Dermis microvascular lymphatic vessel endothelial cell (primary cell): ENCODE measurements around the gene CGB1. TPM values are rescaled to one million over a fixed set of nuclear protein-coding genes. Genes with fewer than 3 reads are reported as not detected.

Experiments used
- DNase-seq, 2 donors: peaks; one replicate each; pipeline versions ENCODE4 v3.0.0 to v3.0.0-alpha.2; 2010; ENCODE audit warnings: low read depth in 2 of 2
- total RNA-seq: library from RNA; depleted of rRNA; stranded (reverse); fragments of >200 nt; gene quantifications from 2 replicates; pipeline ENCODE4 v1.2.1, GENCODE V29; 2014

CGB1 gene
- total RNA-seq, 1 donor from 2014 or later = not detected

DNA sequence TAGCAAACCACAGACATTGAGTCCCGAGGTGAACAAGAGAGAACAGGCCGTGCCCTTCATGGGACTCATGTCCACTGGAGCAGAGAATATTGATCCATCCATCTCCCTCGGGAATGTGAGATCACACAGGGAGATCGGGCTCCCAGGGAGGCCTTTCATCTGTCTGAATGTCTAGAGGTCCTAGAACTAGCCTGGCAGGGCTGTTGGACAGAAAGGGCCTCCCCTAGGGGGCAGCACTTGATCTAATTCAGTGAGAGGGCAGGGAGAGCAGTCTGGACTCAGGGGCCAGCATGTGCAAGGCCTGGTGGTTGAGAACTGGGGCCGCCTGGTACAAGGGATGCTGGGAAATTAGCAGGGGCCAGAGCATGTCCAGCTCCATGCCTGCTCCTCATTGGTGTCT is 38.7 kb downstream of the CGB1 start:
- DNase-seq = peak in 1 of 2 donors; percentile 60

DNA sequence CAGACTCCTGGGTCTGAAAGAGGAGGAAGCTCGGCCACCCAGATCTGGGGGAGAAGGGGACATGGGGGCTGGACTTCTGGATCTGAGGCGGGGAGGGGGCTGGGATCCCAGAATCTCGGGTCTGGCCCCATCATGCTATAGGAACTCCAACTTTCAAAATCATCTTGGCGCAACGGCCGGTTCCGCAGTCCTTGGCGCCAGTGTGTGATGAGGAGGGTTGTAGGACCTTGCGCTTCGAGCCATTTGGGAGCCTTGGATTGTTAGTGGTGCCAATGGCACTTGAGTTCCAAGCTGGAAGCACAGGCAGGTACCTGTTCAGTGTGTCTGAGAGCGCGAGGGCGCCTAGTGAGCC is 42.7 kb downstream of the CGB1 start:
- DNase-seq = no peak

DNA sequence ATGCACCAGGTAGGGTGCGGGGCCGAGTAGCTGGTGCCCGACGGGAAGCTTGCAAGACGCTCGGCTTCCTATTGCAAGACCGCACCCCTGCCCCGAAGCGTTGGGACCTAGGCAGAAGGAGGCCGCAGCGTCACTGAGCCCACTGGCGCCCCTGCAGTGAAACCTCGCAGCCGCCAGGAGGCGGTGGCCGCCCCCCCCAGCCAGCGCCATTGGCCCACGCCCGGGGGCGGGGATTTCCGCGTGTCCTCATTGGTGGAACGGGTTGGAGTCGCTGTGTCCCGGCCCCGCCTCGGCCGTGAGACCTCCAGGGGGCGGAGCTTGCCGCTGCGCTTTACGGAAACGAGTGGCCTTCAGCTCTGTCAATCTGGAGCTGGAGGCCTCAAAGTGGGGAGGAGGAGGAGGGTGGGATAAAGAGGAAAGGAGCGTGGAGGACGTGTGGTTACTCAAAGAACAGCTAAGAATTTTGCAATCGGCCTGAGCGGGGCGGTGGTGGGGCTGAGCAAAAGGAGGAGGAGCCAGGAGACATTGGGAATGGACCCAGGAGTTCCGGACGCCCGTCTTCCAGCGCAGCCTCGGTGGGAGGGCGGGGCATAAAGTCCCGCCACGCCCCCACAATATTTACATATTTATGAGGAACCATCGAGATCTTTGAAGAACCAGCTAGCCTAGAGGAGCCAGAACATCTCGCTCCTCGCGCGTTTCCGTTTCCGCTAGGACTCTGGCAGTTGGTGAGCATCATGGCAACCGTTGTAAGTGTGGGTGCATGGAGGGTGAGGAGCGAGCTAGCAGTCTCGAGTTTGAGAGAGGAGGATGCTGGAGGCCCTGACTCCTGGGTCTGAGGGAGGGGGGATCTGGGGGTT is 43.3 kb downstream of the CGB1 start, which contains the start of the genes GYS1 and RUVBL2:
Gene GYS1, minus strand, starts transcription at position 135 of the 860 bp plus-strand sequence. CDS start 197 bp downstream, outside the sequence.
Gene RUVBL2, plus strand, starts transcription at position 713 of the 860 bp plus-strand sequence. Its CDS starts 25 bp downstream, at position 738.
- peak; percentile 97 to 99 for DNase-seq

DNA sequence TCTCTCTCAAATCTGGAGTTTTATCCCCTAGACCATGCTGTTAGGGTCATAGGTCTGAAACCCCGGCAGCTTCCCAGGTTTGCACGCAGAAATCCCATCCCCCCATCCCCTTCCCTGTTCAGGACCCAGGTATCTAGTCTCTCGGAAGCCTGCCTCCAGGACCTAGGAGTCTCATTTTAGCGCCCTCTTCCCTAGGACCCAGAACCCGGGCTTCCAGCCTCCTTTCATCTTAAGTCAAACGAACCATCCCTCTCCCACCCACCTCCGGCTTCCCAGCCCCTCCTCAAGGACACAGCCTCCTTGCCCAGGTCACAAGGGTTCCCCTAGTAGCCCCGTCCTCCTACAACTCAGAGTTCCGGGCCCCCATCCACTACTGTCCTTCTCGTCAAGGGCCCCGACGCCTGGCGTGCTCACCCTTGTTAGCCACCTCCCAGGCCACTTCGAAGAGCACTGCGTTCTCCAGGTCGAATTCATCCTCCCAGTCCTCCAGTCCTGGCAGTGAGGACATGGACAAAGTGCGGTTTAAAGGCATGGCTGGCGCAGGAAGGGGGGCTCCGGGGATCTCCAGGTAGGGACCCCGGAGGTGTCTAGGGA is 44.0 kb downstream of the CGB1 start:
- DNase-seq = no peak

DNA sequence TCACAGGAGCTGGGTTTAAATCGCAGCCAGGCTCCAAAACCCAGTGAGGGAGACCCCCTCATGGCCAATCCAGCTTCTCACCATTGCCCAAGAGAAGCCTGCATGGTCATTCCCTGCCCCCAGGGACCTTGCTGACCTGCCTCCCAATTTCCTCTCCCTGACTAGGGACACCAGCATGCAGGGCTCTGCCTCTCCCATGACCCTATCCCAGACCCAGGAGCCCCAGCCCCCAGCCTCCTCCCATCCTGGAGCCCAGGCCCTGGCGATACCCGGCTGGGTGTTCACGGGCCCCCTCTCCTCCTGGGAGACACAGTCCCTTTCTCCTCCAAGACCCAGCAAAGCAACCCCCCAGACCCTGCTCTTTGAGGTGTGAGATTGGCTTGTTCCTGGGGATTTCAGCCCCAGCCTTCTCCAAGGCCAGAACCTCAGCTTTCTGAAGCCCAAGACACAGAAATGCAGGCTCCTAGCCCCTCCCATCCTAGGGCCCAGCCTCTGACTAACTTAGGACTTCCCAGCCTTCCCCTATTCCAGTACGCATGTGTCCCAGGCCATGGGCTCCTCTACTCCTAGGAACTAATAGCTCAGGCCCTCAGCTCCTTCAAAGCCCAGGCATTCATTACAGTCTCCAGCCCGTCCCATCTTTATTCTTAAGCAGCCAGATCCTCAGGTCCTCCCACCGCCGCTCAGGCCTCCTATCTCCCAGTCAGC is 44.7 kb downstream of the CGB1 start:
- DNase-seq = peak in 1 of 2 donors; percentile 73

DNA sequence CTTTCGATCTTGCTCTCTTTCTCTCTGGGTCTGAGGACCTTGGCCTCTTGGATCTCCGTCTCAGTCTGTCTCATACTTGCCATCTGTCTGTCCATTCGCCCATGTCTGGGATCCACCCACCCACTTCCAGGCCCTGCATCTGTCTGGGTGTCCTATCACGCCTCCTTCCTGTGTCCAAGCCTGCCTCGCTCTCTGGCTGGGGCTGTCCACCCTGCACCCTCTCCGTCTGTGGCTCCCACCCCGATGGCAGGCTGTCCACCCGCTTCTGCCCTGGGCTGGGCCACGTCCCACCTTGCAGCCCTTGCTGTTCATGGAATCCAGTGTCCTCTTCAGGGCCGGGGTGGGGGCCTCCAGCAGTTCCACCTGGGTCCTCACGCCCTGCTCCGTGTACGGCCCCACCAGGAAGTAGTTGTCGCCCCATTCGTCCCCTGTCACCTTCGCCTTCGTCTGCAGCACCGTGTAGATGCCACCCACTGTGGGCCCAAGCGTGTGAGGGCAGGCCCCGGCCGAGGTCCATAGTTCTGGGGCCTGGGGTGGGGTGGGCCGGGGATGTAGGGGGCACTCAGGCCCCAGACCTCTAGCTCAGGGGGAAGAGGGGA is 45.6 kb downstream of the CGB1 start:
- DNase-seq = no peak

DNA sequence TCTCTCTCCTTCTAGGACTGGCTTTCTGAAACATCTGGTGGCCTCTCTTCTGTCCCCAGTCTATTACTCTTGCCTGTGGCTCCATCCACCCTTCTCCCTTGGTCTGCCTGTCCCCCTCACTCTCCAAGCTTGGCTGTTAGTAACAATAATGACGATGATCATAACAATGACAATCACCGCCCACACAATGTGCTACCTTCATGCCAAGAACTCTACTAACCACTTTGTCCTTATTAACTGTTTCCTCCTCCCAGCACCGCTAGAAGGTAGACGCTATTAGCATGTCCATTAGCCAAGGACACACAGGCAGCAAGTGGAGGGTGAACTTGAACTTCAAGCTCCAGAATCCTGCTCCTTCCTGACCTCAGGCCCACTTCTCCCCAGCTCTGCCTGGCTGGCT is 46.3 kb downstream of the CGB1 start:
- DNase-seq = no peak

DNA sequence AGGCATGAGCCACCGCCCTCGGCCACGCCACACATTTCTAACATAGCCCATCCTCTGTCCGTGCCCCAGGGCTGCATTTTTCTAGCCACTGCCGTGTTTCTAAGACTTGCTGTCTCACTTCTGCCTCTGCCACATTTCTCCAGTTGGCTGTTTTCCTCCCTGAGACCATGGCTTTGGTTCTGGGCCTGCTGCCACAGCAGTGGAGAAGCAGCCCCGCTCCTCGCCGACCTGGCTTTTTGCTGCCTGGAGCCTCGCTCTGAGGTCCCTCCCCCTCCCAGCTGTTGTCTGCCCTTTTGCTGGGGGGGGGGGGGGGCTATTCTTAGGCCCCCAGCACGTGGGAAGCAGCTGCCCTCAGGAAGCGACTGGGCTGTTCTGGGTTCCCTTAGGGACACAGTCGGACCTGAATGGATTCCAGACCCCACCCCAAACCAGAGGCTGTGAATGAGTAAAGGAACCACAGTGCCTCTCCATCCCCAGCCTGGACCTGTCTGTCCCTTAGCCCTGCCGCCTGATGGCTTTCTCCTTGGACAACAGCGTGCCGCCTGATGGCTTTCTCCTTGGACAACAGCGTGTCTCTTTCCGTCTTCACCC is 46.9 kb downstream of the CGB1 start:
- no peak for DNase-seq

GRCh38 chr19:48988860-48989259 is 47.8 kb downstream of the CGB1 start:
- DNase-seq = no peak

DNA sequence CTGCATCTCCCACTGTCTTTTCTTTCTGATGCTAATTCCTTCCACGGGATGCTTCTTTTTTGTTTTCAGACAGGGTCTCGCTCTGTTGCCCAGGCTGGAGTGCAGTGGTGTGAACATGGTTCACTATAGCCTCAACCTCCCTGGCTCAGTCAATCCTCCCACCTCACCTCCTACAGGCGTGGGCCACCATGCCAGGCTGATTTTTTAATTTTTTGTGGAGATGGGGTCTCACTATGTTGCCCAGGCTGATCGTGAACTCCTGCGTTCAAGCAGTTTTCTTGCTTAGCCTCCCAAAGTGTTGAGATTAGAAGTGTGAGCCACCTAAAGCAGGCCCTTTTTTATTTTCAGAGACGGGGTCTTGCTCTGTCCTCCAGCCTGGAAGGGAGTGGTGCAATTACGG is 48.4 kb downstream of the CGB1 start:
- no peak for DNase-seq

DNA sequence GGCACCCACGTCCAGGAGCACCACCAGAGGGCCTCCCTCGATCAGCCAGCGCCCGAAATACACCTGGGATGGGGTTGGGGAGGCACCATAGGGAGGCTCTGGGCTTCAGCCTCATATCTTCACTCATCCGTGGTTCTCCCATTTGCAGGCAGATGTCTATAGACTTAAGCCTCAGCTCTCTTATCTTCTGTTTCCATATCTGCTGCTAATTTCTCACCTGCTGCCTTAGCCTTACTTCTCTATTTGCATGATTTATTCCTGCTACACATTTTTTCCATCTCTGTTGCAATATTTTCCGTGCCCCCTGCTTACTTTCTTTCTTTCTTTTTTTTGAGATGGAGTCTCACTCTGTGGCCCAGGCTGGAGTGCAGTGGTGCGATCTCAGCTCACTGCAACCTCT is 49.4 kb downstream of the CGB1 start:
- DNase-seq = no peak

GRCh38 chr19:48986211-48986610 is 50.5 kb downstream of the CGB1 start:
- no peak for DNase-seq

DNA sequence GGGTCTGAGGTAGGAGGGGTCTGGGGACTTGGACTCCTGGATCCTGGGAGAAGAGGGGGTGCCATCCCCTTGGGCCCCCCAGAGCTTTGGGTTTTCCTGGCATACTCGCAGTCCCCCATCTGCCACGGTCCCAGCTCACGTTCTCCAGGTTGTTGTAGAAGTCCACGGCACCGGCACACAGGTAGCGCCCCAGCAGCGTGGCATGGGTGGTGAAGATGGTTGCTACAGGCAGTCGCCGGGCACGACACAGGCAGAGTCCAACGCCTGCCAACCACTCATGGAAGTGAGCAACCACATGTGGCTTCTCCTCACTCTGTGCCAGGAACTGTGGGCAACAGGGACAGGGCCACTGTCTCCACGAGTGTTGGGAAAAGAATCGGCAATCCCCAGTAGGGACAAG is 51.0 kb downstream of the CGB1 start:
- no peak for DNase-seq

Other genes starting within 250 kb of the CGB1 start
- 29.0 and 33.3 TPM in 2 replicates for gene BCAT2, start 225.9 kb downstream of the CGB1 start, total RNA-seq
- gene HSD17B14, start 200.4 kb downstream of the CGB1 start, total RNA-seq = 2.8 and 4.2 TPM in 2 replicates
- gene PLEKHA4, start 168.3 kb downstream of the CGB1 start, total RNA-seq = 2.7 and 6.8 TPM in 2 replicates
- 21.6 and 36.4 TPM in 2 replicates for gene PPP1R15A, start 164.5 kb downstream of the CGB1 start, total RNA-seq
- gene TULP2, start 138.2 kb downstream of the CGB1 start, total RNA-seq = under 0.01 and 0.13 TPM in 2 replicates
- gene NUCB1, start 136.6 kb downstream of the CGB1 start, total RNA-seq = 89.7 and 166 TPM in 2 replicates
- 0.13 TPM in 1 of 2 replicates, not detected in the other for gene DHDH, start 103.2 kb downstream of the CGB1 start, total RNA-seq
- gene BAX, start 82.0 kb downstream of the CGB1 start, total RNA-seq = 85.0 and 95.6 TPM in 2 replicates
- gene FTL, start 71.6 kb downstream of the CGB1 start, total RNA-seq = 625 and 1,172 TPM in 2 replicates
- gene GYS1, start 43.6 kb downstream of the CGB1 start, total RNA-seq = 14.8 and 16.0 TPM in 2 replicates
- 139 and 197 TPM in 2 replicates for gene RUVBL2, start 43.0 kb downstream of the CGB1 start, total RNA-seq
- 0.89 TPM in 1 of 2 replicates, not detected in the other for gene LHB, start 19.8 kb downstream of the CGB1 start, total RNA-seq
- gene CGB3, start 12.6 kb downstream of the CGB1 start, total RNA-seq = not detected in 2 replicates
- not detected in 2 replicates for gene CGB2, start 5.0 kb downstream of the CGB1 start, total RNA-seq
- gene CGB5, start 7.0 kb upstream of the CGB1 start, total RNA-seq = not detected in 2 replicates
- gene CGB8, start 12.2 kb upstream of the CGB1 start, total RNA-seq = not detected in 2 replicates
- gene CGB7, start 20.9 kb upstream of the CGB1 start, total RNA-seq = 0.13 TPM in 1 of 2 replicates, not detected in the other
- gene NTF4, start 27.9 kb upstream of the CGB1 start, total RNA-seq = not detected in 2 replicates
- gene KCNA7, start 35.8 kb upstream of the CGB1 start, total RNA-seq = not detected in 2 replicates
- gene SNRNP70, start 48.6 kb upstream of the CGB1 start, total RNA-seq = 150 and 160 TPM in 2 replicates
- 1.4 and 2.4 TPM in 2 replicates for gene LIN7B, start 77.5 kb upstream of the CGB1 start, total RNA-seq
- gene C19orf73, start 82.2 kb upstream of the CGB1 start, total RNA-seq = 0.13 and 0.25 TPM in 2 replicates
- 4.0 TPM in 2 replicates for gene PPFIA3, start 82.6 kb upstream of the CGB1 start, total RNA-seq
- not detected in 2 replicates for gene HRC, start 118.5 kb upstream of the CGB1 start, total RNA-seq
- gene TRPM4, start 120.9 kb upstream of the CGB1 start, total RNA-seq = 10.8 and 18.2 TPM in 2 replicates